T-helper 2 cell treated with Interferon-gamma antibody and Interleukin-4, amounts not matched to agents 100 ng/mL and 5 ng/mL, for 36 hours (primary cell): ENCODE data around the gene NKX2-3. TPM values are rescaled to one million over a fixed set of nuclear protein-coding genes. Genes with fewer than 3 reads are reported as not detected.

Source experiments
- intact Hi-C: fragments of 100-400 bp; cut with micrococcal nuclease; formaldehyde crosslinking; loops from one replicate; pipeline ENCODE4 v1.15.1; 2023
- total RNA-seq: library from RNA; stranded (reverse); gene quantifications from 2 replicates; pipeline ENCODE4 v1.2.3, GENCODE V29; 2022

The NKX2-3 gene
- not detected in 2 replicates for total RNA-seq

GRCh38 chr10:99532687-99533495 lies at the start of gene NKX2-3:
Gene NKX2-3, plus strand, starts transcription at chr10:99532942. Its CDS starts 190 bp downstream, at chr10:99533132.
- intact Hi-C loops = loop anchor here (10.0 kb wide), 2 partner anchors 1212 to 1692 kb away; partner anchors contain the start of genes LBX1 and PAX2

GRCh38 chr10:99484626-99485581 lies 47.8 kb upstream of the NKX2-3 start:
- intact Hi-C loops = no loop called here

DNA sequence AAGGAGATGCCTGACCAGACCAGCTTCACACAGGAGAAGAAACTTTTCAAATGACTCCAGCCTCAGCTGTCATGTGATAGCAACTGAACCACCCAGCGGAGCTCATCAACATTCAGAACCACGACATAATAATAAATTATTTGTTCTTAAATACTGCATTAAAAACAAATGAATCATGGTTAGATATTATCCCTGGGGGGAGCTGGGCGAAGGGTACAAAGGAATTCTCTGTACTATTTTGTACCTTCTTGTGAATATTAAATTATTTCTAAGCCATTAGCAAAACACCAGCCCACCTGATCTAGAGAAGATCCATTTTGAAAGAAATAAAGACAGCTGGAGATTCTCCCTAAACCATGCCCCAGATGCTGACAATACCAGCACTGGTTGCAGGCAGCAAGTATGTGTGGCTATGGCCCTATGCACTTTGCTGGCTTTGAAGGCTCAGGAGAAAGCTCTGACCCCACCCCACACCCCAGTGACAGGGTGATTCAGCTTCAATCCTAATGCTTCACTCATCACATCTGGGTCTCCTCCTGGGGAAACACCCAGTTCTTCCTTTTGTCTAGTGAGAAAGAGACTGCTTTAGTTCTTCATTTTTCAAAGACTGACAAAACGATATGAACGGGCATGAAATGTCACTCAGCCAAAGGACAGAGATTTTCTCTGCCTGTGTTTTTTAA lies 45.5 kb upstream of the NKX2-3 start:
- intact Hi-C loops = no loop called here

DNA sequence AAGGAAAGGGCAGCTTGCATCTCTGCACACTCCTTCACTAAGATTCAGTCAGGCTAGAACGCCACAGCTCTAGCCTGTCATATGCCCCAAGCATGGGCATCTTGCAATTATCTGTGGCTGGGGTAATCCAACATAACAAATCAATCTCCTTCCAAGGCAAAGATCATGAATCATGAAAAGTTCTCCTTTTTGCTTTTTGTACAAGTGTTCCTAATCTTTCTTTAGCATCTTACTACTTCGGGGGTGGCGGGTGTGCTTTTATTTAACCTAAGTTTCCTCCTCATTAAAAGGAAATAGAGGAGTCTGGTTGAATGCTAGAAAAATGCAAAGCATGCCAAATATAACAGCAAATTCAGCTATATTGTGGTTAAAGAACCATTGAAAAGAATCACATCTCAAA lies 43.5 kb upstream of the NKX2-3 start:
- intact Hi-C loops = no loop called here

DNA sequence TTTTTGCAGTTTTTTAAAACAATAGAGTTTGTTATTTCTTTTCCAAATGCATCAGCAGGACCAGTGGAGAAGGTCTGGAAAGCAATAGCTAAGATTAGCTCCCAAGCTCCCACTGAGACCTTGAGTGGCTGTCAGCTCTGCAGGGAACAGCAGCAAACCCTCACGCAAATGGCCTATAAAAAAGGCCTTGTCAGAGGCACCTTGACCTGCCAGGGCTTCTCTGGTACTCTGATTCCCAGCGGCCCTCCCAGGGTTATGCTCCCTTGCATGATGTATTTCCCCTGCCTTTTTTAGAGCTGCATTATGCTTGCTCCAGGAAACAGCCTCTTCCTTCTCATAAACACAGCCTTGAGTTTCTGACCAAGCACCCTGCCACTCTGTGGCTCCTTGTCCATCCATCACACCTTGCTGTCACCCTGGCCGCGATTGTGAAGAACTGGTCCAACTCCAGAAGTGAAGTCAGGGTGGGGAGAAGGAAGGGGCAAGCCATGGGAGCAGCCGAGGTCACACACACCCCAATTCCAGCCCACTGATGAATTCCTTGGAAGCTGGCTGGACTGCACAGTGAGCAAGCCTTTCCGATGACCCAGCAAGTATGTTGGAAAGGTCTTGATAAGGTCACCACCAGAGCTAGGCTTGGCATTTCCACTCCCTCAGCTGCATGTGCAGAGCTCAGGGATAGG lies 35.3 kb upstream of the NKX2-3 start:
- intact Hi-C loops = no loop called here

- intact Hi-C loops = no loop called here
Measured at GRCh38 chr10:99506416-99506815, 26.3 kb upstream of the NKX2-3 start.

- intact Hi-C loops = no loop called here
Measured at GRCh38 chr10:99507265-99507664, 25.5 kb upstream of the NKX2-3 start.

GRCh38 chr10:99513061-99513460 lies 19.7 kb upstream of the NKX2-3 start:
- intact Hi-C loops = no loop called here

- intact Hi-C loops = no loop called here
Measured at GRCh38 chr10:99519690-99520039, 13.1 kb upstream of the NKX2-3 start.

DNA sequence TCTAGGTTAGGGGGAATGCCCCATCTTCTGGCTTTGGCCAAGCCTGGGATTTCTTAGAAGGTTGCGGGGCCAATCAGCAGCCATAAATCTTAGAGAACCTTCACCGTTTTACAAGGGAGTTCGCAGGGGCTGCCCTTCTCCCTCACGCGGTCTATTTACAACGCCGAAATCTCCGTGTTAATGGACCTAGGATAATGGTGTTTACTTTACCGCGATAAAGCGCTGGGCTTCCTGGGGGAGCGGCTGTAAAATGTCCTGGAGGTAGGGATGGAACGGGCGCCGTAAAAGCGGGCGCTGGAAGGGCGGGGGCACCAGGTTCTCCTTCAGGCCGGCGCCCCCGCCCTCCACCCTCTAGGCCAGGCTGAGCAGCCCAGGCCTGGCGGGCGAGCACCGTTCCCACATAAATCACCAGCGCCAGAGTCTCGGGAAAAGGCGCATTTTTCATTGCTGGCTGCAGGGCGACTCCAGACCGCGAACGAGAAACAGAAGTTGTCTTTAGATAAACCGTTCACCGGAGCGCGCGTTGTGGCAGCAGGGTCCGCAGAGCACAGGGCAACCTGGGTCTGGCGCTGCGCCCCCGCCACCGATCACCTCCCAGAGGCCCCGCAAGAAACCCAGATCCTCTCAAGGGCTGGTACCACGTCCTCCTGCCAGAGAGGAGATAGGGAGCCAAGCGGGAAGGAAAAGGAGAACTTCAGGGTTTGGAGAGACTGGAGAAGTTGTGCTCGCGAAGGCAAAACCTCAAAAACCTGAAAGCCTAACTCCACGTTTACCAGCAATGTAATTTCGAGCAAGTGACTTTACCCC lies 12.5 kb upstream of the NKX2-3 start:
- intact Hi-C loops = no loop called here

DNA sequence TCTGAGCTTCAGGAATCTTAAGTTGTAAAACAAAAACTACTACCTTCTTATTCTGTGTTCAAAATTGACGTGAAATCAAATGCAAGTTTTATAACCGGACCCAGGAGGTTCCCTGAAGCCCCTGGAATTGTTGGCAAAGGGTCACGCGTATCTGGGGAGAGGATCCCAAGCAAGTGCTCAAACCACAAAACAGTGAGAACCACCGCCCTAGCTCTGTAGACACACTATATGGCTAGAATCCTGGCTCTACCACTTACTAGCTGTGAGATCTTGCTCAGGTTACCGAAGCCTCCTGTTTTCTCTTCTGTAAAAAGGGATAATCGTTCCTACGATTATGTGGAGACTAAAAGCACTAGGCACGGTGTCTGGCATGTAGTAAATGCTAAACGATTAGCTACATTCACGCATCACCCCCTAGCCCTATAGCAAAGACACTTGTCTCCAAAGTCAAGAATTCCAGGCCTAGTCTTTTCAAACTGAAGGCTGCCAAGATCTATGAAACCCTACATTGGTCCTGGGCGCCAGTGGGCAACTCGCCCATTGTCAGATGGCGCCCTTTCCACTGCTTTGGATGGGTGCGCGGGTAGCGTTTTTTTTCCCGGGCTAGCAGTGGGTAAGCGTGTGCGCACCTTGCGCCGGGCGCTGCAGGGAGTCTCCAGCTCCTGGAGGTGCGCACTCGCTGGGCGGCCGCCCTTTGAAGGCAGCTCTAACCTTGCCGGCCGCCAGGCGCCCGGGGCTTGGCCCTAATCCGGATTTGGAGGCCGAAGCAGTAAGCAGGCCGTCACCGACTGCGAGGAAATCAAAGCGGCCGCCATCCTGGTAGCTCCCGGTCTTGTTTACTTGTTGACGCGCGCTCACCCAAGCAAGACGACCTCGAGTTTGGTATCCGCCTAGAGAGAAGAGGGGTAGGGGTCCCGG lies 11.6 kb upstream of the NKX2-3 start:
- intact Hi-C loops = no loop called here

DNA sequence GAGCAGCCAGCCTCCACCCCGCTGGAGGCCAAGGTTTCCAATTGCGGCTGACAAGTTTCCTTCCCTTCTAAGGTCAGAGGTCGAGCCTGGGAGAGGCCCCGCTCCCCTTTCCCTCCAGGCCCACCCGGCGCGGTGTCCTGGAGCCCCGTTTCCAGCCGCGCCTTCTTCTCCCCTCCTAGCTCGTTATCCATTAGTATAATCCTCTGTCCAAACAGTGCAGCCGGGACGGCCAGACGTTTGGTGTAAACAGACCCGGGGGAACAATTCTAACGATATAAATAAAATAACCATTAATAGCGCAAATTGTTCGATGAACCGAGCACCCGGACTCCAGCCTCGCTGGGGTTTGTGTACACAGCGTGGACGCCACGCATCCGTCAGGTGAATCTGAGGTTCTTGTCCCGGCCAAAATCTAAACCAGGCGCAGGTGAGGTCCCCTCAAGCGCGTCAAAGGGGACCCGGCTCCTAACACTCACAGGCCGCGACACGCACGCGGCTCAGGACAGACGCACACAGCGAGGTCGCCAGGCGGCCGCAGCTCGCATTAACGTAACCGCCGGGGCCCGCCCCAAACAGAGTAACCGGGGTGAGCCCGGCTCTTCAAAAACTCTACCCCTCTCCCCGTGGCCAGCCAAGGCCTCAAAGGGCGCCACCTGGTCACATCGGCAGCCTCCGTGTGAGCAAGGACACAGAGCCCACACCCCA lies 10.8 kb upstream of the NKX2-3 start:
- intact Hi-C loops = no loop called here

- intact Hi-C loops = no loop called here
Measured at GRCh38 chr10:99522470-99523250, 10.1 kb upstream of the NKX2-3 start.

DNA sequence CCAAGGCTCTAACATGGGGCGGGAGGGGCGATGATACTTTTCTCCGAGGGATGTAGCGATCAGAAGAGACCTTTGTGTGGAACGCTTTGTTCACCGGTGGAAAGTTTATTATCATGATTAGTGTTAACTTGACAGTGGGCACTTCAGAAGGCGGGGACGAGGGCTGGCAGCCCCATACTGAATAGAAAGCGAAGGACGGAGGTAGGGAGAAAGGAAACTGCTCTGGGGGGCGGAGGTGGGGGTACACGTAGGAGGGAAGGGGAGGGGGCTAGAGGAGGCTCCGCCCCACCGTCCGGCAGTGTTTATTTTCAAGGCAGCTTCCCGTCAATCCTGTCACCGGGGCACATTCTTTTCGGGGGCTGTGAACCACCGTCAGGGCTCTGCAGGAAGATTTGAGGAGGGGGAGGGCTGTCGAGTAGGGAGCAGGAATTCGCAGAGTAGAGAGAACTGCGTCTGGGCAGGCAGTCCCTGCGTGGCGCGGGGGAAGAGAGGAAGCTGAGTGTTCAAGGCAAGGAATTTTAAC lies 9.4 kb upstream of the NKX2-3 start:
- intact Hi-C loops = no loop called here

DNA sequence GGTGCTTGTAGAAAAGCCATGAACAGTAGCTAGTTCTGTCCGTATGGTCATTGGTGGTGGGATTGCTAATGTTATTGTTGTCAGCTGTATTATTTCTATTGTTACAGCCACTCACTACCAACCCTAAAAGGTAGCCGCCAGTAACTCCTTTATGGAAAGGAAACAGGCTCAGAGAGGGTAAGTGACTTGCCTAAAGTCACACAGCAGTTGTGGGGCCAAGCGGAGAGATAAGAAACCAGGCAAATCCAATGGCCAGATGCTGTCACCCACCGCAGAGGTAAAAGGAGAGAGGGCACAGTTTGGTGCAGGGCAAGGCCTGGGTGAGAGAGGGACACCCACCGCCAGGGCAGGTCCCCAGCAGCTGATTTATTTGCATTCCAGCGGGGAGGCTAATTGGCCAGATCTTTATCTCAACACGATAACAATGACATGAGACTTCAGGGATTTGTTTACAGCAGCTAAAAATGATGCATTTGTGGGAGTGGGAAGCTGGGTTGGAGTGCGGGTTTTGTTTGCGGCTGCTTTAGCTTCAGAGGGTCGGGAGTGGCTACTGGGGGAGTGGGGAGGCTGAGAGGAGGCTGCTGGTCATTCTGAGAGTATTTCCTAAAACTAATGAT lies 8.6 kb upstream of the NKX2-3 start:
- intact Hi-C loops = no loop called here

- intact Hi-C loops = no loop called here
Measured at GRCh38 chr10:99524736-99525380, 7.9 kb upstream of the NKX2-3 start.

DNA sequence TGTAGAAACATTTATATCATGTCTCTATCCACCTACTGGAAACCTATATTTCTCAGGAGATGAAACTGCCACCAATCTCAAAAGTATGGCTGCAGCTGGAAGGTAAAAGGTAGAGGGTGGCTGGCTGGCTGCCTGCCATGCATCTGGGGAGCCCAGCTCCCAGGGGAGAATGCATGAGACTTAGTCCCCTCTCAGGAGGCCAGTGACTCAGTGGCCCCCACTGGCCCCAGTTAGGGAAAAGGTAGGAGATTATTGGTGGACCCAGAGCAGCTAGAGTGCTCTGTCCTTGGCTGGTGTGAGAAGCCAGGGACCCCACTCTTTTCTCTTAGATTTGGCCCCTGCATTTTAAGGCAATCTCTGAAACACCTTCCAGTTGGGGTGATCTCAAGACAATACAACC lies 6.8 kb upstream of the NKX2-3 start:
- intact Hi-C loops = no loop called here
